IPS-18a (cell line): Measurements from ENCODE around the gene ANKRD12.

ENCODE experiments used
- H3K27ac ChIP-seq: one replicate; pipeline ENCODE4 v1.5.1; 2013; ENCODE audit warnings: low read length
- H3K27me3 ChIP-seq: one replicate; pipeline ENCODE4 v1.6.1; 2013; ENCODE audit warnings: mild to moderate bottlenecking, low read length; ENCODE audit not compliant: control insufficient read depth, insufficient read depth
- H3K36me3 ChIP-seq: one replicate; pipeline ENCODE4 v1.6.1; 2013; ENCODE audit warnings: low read depth, low read length; ENCODE audit not compliant: control insufficient read depth
- H3K4me1 ChIP-seq: one replicate; pipeline ENCODE4 v1.6.1; 2013; ENCODE audit warnings: low read depth, low read length; ENCODE audit not compliant: control insufficient read depth
- H3K4me3 ChIP-seq: one replicate; pipeline ENCODE4 v1.5.1; 2013; ENCODE audit warnings: low read length
- H3K9ac ChIP-seq: one replicate; pipeline ENCODE4 v1.6.1; 2013; ENCODE audit warnings: mild to moderate bottlenecking, low read length, moderate library complexity
- H3K9me3 ChIP-seq: one replicate; pipeline ENCODE4 v1.6.1; 2013; ENCODE audit warnings: low read depth, low read length; ENCODE audit not compliant: control insufficient read depth

Gene ANKRD12

DNA sequence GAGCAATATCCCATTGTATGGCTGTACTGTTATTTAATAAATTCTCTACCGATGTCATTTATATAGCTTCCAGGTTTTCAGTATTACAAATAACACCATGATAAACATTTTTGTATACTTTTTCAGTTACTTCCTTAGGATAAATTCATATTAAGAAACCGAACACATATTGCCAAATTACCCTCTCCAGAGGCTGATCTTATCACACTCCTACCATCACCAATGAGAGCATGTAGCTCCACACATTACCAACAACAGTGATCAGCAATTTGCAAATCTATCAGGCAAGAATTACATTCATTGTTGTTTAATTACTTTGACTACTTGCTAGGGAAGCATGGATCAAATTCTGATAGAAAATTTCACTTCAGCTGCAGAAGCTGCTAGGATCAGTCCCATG is 39.9 kb upstream of the ANKRD12 start:
- Histone ChIP-seq H3K4me1 (peaks cover 14% of the 10 kb centered on the region), H3K9ac (no peak overlapping the region), H3K27me3 (no peaks in the 10 kb centered on the region), H3K4me3 (no peak overlapping the region), H3K36me3 (no peaks in the 10 kb centered on the region), H3K9me3 (no peaks in the 10 kb centered on the region), H3K27ac (no peak overlapping the region)

GRCh38 chr18:9097349-9097748 is 39.2 kb upstream of the ANKRD12 start:
- no peaks in the 10 kb centered on the region for H3K9me3 ChIP-seq
- H3K36me3 ChIP-seq, result no peaks in the 10 kb centered on the region
- no peak overlapping the region for H3K4me3 ChIP-seq
- H3K4me1 ChIP-seq, result peaks cover 14% of the 10 kb centered on the region
- no peaks in the 10 kb centered on the region for H3K27me3 ChIP-seq
- H3K9ac ChIP-seq, result no peak overlapping the region
- H3K27ac ChIP-seq, result peak overlapping the region; percentile 17

DNA sequence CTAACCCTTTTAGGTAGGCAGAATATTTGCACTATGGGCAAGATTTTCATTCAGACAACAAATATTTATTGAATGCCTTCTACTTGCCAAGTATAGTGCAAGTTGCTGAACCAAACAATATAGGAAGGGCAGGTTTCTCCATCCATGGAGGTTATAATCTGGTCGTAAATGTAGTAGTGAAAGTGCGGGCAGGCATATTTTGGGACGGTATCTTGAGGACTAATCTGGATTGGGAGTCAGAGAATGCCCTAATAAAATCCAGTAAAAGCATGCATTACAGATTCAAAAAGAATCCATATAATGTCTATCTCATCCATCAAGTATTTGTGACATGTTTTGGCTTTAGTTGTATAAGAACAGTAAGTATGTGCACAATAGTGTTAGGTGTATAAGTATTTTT is 35.8 kb upstream of the ANKRD12 start:
- no peaks in the 10 kb centered on the region for H3K36me3 ChIP-seq
- H3K9ac ChIP-seq, result no peak overlapping the region
- H3K4me1 ChIP-seq, result peaks cover 35% of the 10 kb centered on the region
- no peaks in the 10 kb centered on the region for H3K9me3 ChIP-seq
- H3K27me3 ChIP-seq, result no peaks in the 10 kb centered on the region
- no peak overlapping the region for H3K4me3 ChIP-seq
- H3K27ac ChIP-seq, result no peak overlapping the region

DNA sequence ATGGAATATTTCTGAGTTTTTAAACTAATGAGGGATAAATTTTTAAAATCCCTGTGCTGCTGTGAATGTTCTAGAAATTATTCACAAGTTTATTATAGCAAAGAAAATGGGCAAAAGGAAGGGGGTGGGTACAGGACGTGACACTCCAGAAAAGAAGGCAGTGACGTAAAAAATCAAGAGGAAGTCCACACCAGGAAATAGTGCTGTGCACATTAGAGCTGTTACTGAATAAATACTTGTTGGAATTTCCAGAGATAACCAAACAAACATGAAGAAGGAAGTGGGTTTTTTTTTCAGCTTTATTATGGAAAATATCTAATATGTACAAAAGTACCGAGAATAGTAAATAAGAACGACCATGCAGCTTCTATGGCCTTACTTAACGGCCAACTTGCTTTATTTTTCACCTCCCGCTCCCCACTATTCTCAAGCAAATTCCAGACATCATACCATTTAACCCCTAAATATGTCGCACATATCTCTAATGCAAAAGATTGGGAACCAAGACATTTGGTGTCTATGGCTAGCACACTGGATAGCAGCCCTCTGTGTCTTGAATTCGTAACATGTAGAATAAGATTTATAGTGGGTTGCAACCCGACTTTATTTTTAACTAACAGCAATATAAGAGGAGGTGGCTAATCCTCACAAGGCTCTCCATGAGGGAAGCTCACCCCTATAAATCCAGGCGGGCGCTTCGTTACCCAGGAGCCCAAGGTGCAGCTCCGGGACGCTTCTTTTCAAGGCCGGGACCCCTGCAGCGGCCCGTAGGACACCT is 34.7 kb upstream of the ANKRD12 start:
- peak overlapping the region; percentile 25 for H3K9ac ChIP-seq
- peak overlapping the region; percentile 94 for H3K4me3 ChIP-seq
- peaks cover 43% of the 10 kb centered on the region for H3K4me1 ChIP-seq
- H3K9me3 ChIP-seq, result no peaks in the 10 kb centered on the region
- H3K36me3 ChIP-seq, result no peaks in the 10 kb centered on the region
- H3K27ac ChIP-seq, result no peak overlapping the region
- H3K27me3 ChIP-seq, result no peaks in the 10 kb centered on the region

GRCh38 chr18:9102508-9103375 is 33.8 kb upstream of the ANKRD12 start, which contains the start of gene NDUFV2:
Gene NDUFV2 (plus strand): TSS chr18:9102699. CDS start chr18:9102744, 45 bp downstream.
- Histone ChIP-seq H3K36me3 (no peaks in the 10 kb centered on the region), H3K4me1 (peaks cover 42% of the 10 kb centered on the region)

DNA sequence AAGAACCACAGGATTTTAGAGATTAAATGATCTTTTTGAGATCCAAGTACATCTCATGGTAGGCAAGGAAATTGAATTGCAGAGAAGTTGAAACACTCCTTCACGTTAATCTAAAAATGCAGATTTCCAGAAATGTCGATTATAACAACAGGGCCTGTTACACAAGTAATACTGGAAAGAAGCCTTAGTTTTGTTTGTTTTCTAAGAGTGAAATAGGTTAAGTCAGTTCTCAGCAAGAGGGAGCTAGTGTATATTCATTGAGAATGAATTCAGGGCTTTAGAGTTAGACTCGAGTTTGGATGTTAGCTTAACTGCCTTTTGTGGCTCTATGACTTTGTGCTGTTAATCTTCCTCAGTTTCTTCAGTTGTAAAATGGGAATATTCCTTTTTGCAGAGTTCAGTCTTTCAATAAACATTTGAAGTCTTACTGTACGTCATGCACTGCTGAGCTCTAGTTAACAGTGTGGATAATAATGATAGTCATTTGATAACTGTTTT is 33.2 kb upstream of the ANKRD12 start:
- Histone ChIP-seq H3K27me3 (no peaks in the 10 kb centered on the region), H3K27ac (peak overlapping the region; percentile 85), H3K9ac (peak overlapping the region; percentile 91), H3K4me1 (peaks cover 41% of the 10 kb centered on the region), H3K36me3 (no peaks in the 10 kb centered on the region), H3K4me3 (peak overlapping the region; percentile 94), H3K9me3 (no peaks in the 10 kb centered on the region)

More at GRCh38 chr18:9102508-9103375, 33.8 kb upstream of the ANKRD12 start, which contains the start of gene NDUFV2:
- Histone ChIP-seq H3K9ac (peak within 1 kb of the TSS; percentile 91), H3K27me3 (no peaks in the 10 kb centered on the region), H3K4me3 (peak within 1 kb of the TSS; percentile 94), H3K9me3 (no peaks in the 10 kb centered on the region), H3K27ac (peak within 1 kb of the TSS; percentile 85)

DNA sequence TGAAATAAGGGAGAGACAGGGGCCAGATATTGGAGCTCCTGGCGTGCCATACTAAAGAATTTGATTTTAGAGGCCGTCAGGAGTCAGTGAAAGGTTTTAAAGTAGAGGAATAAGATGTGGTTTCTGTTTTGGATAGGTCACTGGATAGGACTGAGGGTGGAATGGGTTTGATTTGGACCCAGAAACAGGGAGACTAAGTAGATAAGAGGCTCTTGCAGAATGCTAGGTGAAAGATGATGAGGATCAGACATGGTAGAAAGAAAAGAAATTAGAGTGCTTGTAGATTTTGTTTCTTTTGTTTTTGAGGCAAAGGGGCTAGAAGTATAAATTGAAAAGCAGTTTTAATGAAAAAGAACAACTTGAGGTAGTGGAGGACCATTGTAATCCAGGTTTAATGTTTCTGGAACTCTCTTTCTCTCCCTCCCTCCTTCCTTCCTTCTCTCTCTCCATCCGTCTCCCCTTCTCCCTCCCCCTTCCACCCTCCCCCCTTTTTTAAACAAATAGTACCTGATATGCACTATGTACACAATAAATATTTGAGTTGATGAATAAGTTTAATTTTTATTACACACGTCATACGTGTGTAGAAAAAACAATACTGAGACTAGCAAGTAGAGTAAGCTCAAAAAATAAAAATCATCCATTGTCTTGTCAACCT is 32.2 kb upstream of the ANKRD12 start:
- Histone ChIP-seq H3K36me3 (no peaks in the 10 kb centered on the region), H3K27me3 (no peaks in the 10 kb centered on the region), H3K27ac (no peak overlapping the region), H3K4me3 (peak overlapping the region; percentile 94), H3K9ac (peak overlapping the region; percentile 91), H3K9me3 (no peaks in the 10 kb centered on the region), H3K4me1 (peaks cover 46% of the 10 kb centered on the region)

DNA sequence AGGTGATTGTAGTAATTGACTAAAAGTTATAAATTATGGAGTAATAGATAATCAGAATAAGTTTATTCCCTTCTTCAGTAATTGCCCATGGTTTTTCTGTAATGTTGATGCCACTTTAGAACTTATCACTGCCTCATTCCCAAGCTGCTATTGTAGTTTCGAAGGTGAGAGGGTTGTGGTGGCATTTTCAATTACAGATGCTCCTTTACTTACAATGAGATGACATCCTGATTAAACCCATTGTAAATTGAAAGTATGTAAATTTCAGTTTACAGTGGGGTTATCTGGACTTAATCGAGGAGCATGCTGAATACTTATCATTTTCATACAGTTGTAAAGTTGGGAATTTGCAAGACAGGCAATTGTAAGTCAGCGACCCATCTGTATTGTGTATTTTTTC is 31.2 kb upstream of the ANKRD12 start:
- Histone ChIP-seq H3K9ac (peak overlapping the region; percentile 91), H3K4me1 (peaks cover 52% of the 10 kb centered on the region), H3K27me3 (no peaks in the 10 kb centered on the region), H3K4me3 (peak overlapping the region; percentile 94), H3K36me3 (no peaks in the 10 kb centered on the region), H3K27ac (no peak overlapping the region), H3K9me3 (no peaks in the 10 kb centered on the region)

DNA sequence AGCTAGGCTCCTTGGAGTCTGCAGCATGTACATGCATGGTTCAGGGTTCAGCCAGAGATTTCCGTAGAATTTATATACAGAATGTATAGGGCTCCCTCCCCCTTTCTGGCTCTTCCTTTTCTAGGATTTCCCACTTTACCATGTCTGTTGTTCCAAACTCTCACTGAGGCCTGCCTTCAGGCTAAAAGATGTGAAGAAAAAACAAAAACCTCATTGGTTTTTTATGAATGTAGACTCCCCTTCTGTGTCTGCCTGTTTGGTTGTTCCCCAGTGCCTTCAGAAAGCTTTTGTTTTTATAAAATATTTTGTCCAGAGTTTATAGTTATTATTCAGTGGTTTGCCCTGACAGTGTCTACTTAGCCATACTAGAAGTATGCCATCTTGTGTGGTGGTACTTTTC is 30.5 kb upstream of the ANKRD12 start:
- H3K4me1 ChIP-seq, result peaks cover 52% of the 10 kb centered on the region
- H3K9me3 ChIP-seq, result no peaks in the 10 kb centered on the region
- peak overlapping the region; percentile 94 for H3K4me3 ChIP-seq
- no peaks in the 10 kb centered on the region for H3K27me3 ChIP-seq
- H3K27ac ChIP-seq, result no peak overlapping the region
- H3K36me3 ChIP-seq, result no peaks in the 10 kb centered on the region
- peak overlapping the region; percentile 25 for H3K9ac ChIP-seq

DNA sequence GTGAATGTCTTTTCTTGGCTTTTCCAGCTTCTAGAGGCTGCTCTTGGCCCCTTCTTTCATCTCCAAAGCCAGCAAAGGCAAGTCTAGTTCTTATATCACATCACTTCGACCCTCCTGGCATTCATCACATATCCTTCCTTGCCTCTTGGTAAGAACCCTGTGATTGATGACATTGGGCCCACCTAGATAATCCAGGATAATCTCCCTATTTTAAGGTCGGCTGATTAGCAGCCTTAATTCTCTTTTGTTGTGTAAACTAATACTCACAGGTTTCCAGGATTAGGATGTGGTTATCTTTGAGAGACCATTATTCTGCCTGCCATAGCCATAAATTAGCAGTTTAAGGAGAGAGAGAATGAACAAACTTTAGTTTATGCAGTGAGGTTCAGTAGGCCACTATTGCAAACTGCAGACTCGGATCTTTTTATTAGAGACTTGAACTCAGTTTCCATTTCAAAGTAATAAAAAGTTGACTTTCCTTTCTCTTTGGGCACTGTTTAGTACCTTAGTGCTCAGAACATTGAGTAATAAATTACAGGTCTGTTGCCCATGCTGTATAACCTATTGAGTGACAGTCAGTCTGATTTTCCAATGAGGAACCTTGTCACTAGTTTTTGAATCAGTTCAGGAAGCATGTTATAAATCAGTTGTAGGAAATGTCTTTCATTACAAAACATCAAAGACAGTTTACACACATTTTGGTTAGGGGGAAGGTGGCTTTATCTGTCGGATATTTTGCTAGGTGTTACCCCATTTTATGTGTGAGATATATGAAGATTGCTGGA is 29.6 kb upstream of the ANKRD12 start:
- peak overlapping the region; percentile 25 for H3K9ac ChIP-seq
- no peaks in the 10 kb centered on the region for H3K27me3 ChIP-seq
- H3K4me1 ChIP-seq, result peaks cover 52% of the 10 kb centered on the region
- peak overlapping the region; percentile 94 for H3K4me3 ChIP-seq
- no peaks in the 10 kb centered on the region for H3K36me3 ChIP-seq
- H3K9me3 ChIP-seq, result no peaks in the 10 kb centered on the region
- no peak overlapping the region for H3K27ac ChIP-seq
